ENCODE data around the gene RNF187. TPM values are rescaled to one million over a fixed set of nuclear protein-coding genes. Genes with fewer than 3 reads are reported as not detected.

Gene RNF187
- total RNA-seq, result 28.9 and 39.8 TPM in 2 replicates

- peak in 1 of 2 donors; percentile 90 for DNase-seq (ENCODE audit: low read depth in 2 of 2)
Observed at GRCh38 chr1:228487336-228488124, at the start of gene RNF187. TSS of gene RNF187 (plus strand) at chr1:228487382.

GRCh38 chr1:228437424-228437962, 49.7 kb upstream of the RNF187 start:
- DNase-seq (ENCODE audit: low read depth in 2 of 2), result no peak

- no peak for DNase-seq (ENCODE audit: low read depth in 2 of 2)
Observed at GRCh38 chr1:228438266-228438665, 48.9 kb upstream of the RNF187 start.

- DNase-seq (ENCODE audit: low read depth in 2 of 2), result no peak
Observed at GRCh38 chr1:228440761-228441500, 46.3 kb upstream of the RNF187 start.

GRCh38 chr1:228443395-228443794, 43.8 kb upstream of the RNF187 start:
- DNase-seq (ENCODE audit: low read depth in 2 of 2), result no peak

GRCh38 chr1:228445490-228445842, 41.7 kb upstream of the RNF187 start:
- no peak for DNase-seq (ENCODE audit: low read depth in 2 of 2)

- DNase-seq (ENCODE audit: low read depth in 2 of 2), result peak in 1 of 2 donors; percentile 26
Observed at GRCh38 chr1:228445843-228446650, 41.1 kb upstream of the RNF187 start.

- no peak for DNase-seq (ENCODE audit: low read depth in 2 of 2)
Observed at GRCh38 chr1:228446852-228447251, 40.3 kb upstream of the RNF187 start.

- DNase-seq (ENCODE audit: low read depth in 2 of 2), result no peak
Observed at GRCh38 chr1:228448372-228448771, 38.8 kb upstream of the RNF187 start.

- no peak for DNase-seq (ENCODE audit: low read depth in 2 of 2)
Observed at GRCh38 chr1:228450200-228450599, 37.0 kb upstream of the RNF187 start.

- no peak for DNase-seq (ENCODE audit: low read depth in 2 of 2)
Observed at GRCh38 chr1:228452194-228453021, 34.8 kb upstream of the RNF187 start.

- DNase-seq (ENCODE audit: low read depth in 2 of 2), result no peak
Observed at GRCh38 chr1:228453022-228453560, 34.1 kb upstream of the RNF187 start.

- DNase-seq (ENCODE audit: low read depth in 2 of 2), result no peak
Observed at GRCh38 chr1:228453614-228454013, 33.6 kb upstream of the RNF187 start.

GRCh38 chr1:228454238-228454637, 32.9 kb upstream of the RNF187 start:
- DNase-seq (ENCODE audit: low read depth in 2 of 2), result no peak

GRCh38 chr1:228455715-228456114, 31.5 kb upstream of the RNF187 start:
- DNase-seq (ENCODE audit: low read depth in 2 of 2), result no peak

- no peak for DNase-seq (ENCODE audit: low read depth in 2 of 2)
Observed at GRCh38 chr1:228456252-228457016, 30.7 kb upstream of the RNF187 start.

GRCh38 chr1:228457017-228457395, 30.2 kb upstream of the RNF187 start:
- DNase-seq (ENCODE audit: low read depth in 2 of 2), result no peak

GRCh38 chr1:228457396-228458176, 29.6 kb upstream of the RNF187 start:
- peak; percentile 96 to 99 for DNase-seq (ENCODE audit: low read depth in 2 of 2)
